Astrocyte of the cerebellum (primary cell): ENCODE data around the gene PPM1H.
A peak's percentile ranks its signal among the peaks of the same experiment; 100 is the strongest.

Source experiments
- DNase-seq: peaks from one replicate; pipeline ENCODE4 v3.0.0-alpha.2; 2011; ENCODE audit warnings: low read depth
- H3K4me3 ChIP-seq: 2 replicates; pipeline ENCODE4 v1.5.1; 2011; ENCODE audit warnings: mild to moderate bottlenecking, low read depth, low read length, moderate library complexity
- CTCF ChIP-seq: IDR thresholded peaks from 2 replicates; pipeline ENCODE4 v1.5.1; 2012; ENCODE audit warnings: low read length, low read depth, moderate library complexity, mild to moderate bottlenecking; ENCODE audit errors: missing control alignments
- in situ Hi-C: cut with HindIII; loops from 2 replicates; pipeline ENCODE4 v1.10.0; 2017; ENCODE audit warnings: low sequenced_read_pairs

PPM1H gene

GRCh38 chr12:62800707-62801400 is 134.1 kb downstream of the PPM1H start:
- TF ChIP-seq CTCF = no peak
- no peak overlapping the region for H3K4me3 ChIP-seq
- no peak for DNase-seq
- in situ Hi-C loops = no loop called here

GRCh38 chr12:62799766-62800406 is 135.1 kb downstream of the PPM1H start:
- H3K4me3 ChIP-seq = no peak overlapping the region
- no peak for DNase-seq
- in situ Hi-C loops = loop anchor here (10.0 kb wide), 2 partner anchors 195 to 365 kb away; no protein-coding TSS in a partner anchor
- TF ChIP-seq CTCF = no peak

DNA sequence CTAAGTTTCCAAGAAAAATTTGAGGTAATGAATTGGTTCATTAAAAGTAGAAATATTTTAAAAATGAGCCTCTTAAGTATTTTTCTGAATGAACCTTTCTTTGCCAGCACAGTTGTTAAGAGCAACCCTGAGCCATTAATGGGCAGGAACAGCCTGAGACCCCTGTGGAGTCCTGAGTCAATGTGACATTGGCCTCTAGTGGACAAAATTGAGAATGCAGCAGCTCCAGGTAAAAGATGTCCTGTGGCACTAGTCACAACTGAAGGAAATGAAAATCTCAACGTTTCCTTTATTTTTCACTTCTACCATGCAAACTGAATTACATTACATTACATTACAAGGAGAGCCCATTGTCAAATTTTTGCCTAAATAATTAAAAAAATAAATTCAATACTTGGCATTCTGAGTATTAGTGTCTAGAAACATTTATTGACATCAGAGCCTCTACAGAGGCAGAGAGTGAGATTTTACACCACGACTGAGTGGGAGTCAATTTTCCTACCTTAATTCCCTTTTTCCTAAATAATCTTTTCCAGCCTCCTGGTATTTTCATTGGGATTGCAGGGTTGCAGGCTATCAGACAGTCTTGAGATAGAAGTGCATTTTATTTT is 135.7 kb downstream of the PPM1H start:
- in situ Hi-C loops = loop anchor here (10.0 kb wide), 2 partner anchors 194 to 364 kb away; no protein-coding TSS in a partner anchor
- peak; percentile 80 for DNase-seq
- TF ChIP-seq CTCF = peak; percentile 96
- H3K4me3 ChIP-seq = no peak overlapping the region

DNA sequence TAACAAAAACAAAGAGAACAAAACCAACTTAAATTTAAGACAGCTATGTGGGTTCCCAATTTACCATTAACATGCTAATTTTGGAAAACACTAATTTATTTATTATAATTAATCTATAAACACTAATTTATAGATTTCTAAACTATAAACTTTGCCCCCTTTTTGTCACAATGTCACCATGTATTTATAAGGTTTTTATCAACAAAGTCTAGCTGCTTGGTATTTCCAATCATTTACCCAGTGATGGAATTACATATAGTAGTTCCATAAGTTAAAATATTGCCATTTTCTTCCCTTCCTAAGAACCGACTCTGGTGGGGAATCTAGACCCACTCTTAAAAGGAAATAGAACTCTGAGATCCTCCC is 140.7 kb downstream of the PPM1H start:
- H3K4me3 ChIP-seq = no peak overlapping the region
- DNase-seq = no peak
- in situ Hi-C loops = loop anchor here (10.0 kb wide), 2 partner anchors 189 to 359 kb away; no protein-coding TSS in a partner anchor
- no peak for TF ChIP-seq CTCF

GRCh38 chr12:62793256-62794217 is 141.4 kb downstream of the PPM1H start:
- peak; percentile 93 for TF ChIP-seq CTCF
- in situ Hi-C loops = loop anchor here (10.0 kb wide), 2 partner anchors 189 to 359 kb away; no protein-coding TSS in a partner anchor
- no peak overlapping the region for H3K4me3 ChIP-seq
- DNase-seq = peak; percentile 93
